Esophagus (tissue), 2 donors: ENCODE measurements around the gene NCBP3. TPM values are rescaled to one million over a fixed set of nuclear protein-coding genes. Genes with fewer than 3 reads are reported as not detected.

Source experiments
- H3K27ac ChIP-seq, 2 donors: one replicate each; pipeline ENCODE4 v1.5.1; 2013; ENCODE audit warnings: low read depth in 2 of 2, mild to moderate bottlenecking in 2 of 2, inconsistent platforms in 1 of 2, low read length in 1 of 2, moderate library complexity in 1 of 2
- H3K27me3 ChIP-seq, 2 donors: one replicate each; pipeline ENCODE4 v1.6.1; 2013; ENCODE audit warnings: low read length in 2 of 2, control low read depth in 1 of 2, mild to moderate bottlenecking in 1 of 2; ENCODE audit not compliant: insufficient read depth in 2 of 2, control insufficient read depth in 1 of 2
- H3K36me3 ChIP-seq, 2 donors: one replicate each; pipeline ENCODE4 v1.6.1; 2013; ENCODE audit warnings: low read length in 1 of 2; ENCODE audit not compliant: control insufficient read depth in 2 of 2, insufficient read depth in 2 of 2
- H3K4me1 ChIP-seq, 2 donors: one replicate each; pipeline ENCODE4 v1.6.1; 2013; ENCODE audit warnings: low read length in 1 of 2; ENCODE audit not compliant: control insufficient read depth in 2 of 2, insufficient read depth in 2 of 2
- H3K4me3 ChIP-seq, 2 donors: one replicate each; pipeline ENCODE4 v1.5.1; 2013; ENCODE audit warnings: low read length in 2 of 2, mild to moderate bottlenecking in 2 of 2, low read depth in 1 of 2, moderate library complexity in 1 of 2
- H3K9me3 ChIP-seq, 2 donors: one replicate each; pipeline ENCODE4 v1.6.1; 2013; ENCODE audit warnings: mild to moderate bottlenecking in 2 of 2, low read depth in 1 of 2, low read length in 1 of 2, moderate library complexity in 1 of 2; ENCODE audit not compliant: control insufficient read depth in 2 of 2, insufficient read depth in 1 of 2
- WGBS, 2 donors: extraction: QIAGEN DNeasy Blood & Tissue Kit; methylation state at CpG; one replicate each; pipeline ENCODE4 v1.1.7; 2013; 5-methylcytosine and 5-hydroxymethylcytosine counted together
- polyA plus RNA-seq, 2 donors: library from polyadenylated mRNA; stranded (reverse); fragments of 200-250 nt; gene quantifications; one replicate each; pipeline ENCODE4 v1.2.3, GENCODE V29; 2013
- donor health status: healthy with polysubstance abuse.
- donor health status: Bipolar disorder and iron deficiency.

NCBP3 gene
- polyA plus RNA-seq, 2 donors: 17.1 to 18.9 TPM

DNA sequence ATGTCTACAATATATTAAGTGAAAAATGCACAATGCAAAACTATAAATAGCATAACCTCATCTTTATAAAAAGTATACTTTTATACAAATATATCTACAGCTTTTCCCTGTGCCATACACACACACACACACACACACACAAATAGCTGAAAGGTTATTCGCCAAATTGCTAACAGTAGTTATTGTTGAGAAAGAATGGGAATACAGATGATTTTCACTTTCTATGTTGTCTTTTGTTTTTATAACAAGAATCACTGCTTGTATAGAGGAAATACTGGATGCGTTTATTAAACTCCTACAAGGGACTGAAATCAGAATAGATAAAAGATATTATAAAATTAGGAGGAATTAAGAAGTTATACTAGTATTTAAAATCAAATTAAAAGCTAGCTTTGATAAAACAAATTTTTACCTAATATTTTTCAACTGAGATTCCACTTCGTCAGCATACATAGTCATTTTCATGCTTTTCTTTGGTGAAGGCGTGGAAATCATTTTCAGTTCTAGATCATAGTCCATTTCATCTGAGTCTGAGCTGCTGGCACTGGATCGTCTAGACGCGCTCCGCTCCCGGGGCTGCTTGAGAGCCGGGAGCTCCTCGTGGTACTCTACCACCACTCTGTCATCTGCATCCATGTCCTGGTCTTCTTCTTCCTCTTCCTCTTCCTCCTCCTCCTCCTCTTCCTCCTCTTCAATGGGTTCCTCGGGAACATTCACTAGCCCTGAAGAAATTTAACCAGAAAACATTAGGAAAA lies 28.0 kb downstream of the NCBP3 start:
- Histone ChIP-seq H3K4me3 (no peak overlapping the region), H3K27me3 (no peaks in the 10 kb centered on the region), H3K27ac (no peak overlapping the region), H3K4me1 (no peaks in the 10 kb centered on the region), H3K36me3 (peaks cover 25 to 26% of the 10 kb centered on the region in 2 donors), H3K9me3 (no peaks in the 10 kb centered on the region)
- WGBS, 2 donors: 91 to 92% methylated on average over 12 of the region's 12 CpGs

DNA sequence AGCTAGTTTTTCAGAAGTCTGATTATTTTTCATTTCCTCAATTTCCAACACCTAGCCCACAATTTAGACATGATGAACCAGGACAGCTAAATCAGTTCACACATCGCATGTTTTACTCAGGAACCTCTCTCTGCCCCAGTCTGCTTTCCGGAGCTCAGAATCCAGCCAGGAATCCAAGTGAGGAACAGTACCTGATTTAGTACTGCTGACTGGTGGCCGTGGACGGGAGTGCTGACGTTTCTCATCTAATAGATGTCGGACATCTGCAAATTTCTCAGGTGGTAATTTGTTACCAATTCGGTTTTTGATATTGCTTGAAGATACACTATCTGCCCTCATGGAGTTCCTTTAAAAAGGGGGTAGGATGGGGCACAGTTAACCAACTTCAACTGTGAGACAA lies 30.1 kb downstream of the NCBP3 start:
- H3K4me3 ChIP-seq: no peak overlapping the region
- no peaks in the 10 kb centered on the region for H3K9me3 ChIP-seq
- WGBS, 2 donors: 88 to 90% methylated on average over 7 of the region's 7 CpGs
- no peak overlapping the region for H3K27ac ChIP-seq
- peaks cover 30 to 31% of the 10 kb centered on the region in 2 donors for H3K36me3 ChIP-seq
- H3K4me1 ChIP-seq: no peaks in the 10 kb centered on the region
- H3K27me3 ChIP-seq: no peaks in the 10 kb centered on the region

DNA sequence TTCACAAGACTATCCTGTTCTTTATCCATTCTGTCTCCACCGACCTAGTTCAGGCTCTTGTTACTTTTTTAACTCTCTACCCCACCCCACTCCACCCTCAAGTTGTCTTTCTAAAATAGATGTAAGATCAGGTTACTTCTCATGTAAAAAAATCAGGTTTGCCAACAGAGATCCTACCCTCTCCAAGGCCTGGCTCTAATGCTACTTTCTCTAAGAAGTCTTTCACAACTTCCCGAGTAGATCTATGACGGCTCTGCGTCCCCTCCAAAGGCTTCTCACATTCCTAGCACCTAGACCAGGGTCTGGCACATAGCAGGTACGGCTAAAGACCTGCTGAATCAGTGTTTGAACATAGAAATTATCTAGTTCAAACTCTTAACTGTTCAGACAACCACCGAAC lies 30.9 kb downstream of the NCBP3 start:
- no peak overlapping the region for H3K4me3 ChIP-seq
- WGBS, 2 donors: 90 to 92% methylated on average over 6 of the region's 6 CpGs
- H3K36me3 ChIP-seq: peaks cover 30 to 38% of the 10 kb centered on the region in 2 donors
- no peaks in the 10 kb centered on the region for H3K4me1 ChIP-seq
- no peak overlapping the region for H3K27ac ChIP-seq
- no peaks in the 10 kb centered on the region for H3K9me3 ChIP-seq
- H3K27me3 ChIP-seq: no peaks in the 10 kb centered on the region

DNA sequence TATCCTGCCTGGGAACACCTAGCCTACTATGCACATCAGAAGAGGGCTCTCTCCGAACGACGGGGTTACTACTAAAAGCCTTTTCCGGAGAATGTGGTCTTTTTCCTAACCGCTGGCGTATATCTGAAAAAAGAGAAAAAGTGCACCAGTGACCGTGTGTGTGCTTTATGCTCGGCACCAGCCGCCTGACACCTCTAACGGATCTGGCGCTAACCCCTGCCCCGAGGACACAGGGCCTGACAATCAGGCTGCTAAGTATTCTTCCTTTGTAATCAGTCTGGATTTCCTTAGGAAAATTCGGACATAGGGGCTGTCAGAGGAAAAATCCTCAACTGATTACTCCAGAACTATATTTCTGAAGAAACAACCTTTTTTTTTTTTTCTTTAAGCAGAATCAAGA lies 31.7 kb downstream of the NCBP3 start:
- 91 to 92% methylated on average over 13 of the region's 13 CpGs for WGBS, 2 donors
- Histone ChIP-seq H3K27me3 (no peaks in the 10 kb centered on the region), H3K9me3 (no peaks in the 10 kb centered on the region), H3K4me3 (no peak overlapping the region), H3K4me1 (no peaks in the 10 kb centered on the region), H3K27ac (no peak overlapping the region), H3K36me3 (peaks cover 30 to 38% of the 10 kb centered on the region in 2 donors)

DNA sequence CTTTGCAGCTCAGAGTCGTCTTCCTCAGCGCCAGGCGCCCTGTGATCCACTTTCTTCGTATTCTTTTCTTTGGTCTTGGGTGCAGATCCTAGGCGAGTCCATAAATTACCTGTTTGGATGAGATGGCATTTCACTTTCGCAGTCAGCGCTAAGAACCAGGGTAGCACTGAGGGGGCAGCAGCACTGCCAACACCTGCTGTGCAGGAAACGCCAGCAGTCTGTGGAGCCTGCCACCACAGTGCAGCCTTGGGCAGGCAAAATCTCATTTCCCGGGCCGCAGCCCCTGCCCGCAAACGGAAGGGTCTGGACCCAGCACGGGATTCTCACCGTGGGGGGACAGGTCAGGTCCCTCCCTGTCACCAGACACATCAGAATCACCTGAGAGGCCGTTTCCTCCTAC lies 32.9 kb downstream of the NCBP3 start:
- Histone ChIP-seq H3K4me1 (no peaks in the 10 kb centered on the region), H3K27me3 (no peaks in the 10 kb centered on the region), H3K27ac (peak overlapping the region in 1 of 2 donors; percentile 36), H3K36me3 (peaks cover 30 to 34% of the 10 kb centered on the region in 2 donors), H3K9me3 (no peaks in the 10 kb centered on the region), H3K4me3 (no peak overlapping the region)
- 88 to 93% methylated on average over 15 of the region's 15 CpGs for WGBS, 2 donors

DNA sequence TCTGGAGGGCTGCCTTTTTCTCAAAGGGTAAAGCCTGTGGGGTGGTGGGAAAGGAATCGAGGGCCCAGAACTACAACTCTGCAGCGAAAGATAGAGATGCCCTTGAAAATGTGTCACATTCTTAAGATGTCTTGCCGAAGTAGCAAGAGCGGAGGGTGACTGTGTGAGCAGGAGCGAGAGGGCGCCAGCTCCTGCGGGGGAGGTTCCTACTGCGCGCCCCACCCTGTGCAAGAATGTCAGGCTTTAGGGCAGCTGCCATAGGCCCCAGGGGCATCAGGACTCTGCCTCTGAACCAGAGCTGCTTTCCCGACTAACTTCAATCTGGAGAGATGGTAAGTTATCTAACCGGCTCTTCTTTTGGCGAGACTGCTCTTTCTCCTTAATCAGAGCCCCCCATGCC lies 33.3 kb downstream of the NCBP3 start:
- Histone ChIP-seq H3K27me3 (no peaks in the 10 kb centered on the region), H3K4me3 (no peak overlapping the region), H3K36me3 (peaks cover 30 to 34% of the 10 kb centered on the region in 2 donors), H3K4me1 (no peaks in the 10 kb centered on the region), H3K9me3 (no peaks in the 10 kb centered on the region), H3K27ac (peak overlapping the region in 1 of 2 donors; percentile 36)
- WGBS, 2 donors: 81 to 84% methylated on average over 12 of the region's 12 CpGs

DNA sequence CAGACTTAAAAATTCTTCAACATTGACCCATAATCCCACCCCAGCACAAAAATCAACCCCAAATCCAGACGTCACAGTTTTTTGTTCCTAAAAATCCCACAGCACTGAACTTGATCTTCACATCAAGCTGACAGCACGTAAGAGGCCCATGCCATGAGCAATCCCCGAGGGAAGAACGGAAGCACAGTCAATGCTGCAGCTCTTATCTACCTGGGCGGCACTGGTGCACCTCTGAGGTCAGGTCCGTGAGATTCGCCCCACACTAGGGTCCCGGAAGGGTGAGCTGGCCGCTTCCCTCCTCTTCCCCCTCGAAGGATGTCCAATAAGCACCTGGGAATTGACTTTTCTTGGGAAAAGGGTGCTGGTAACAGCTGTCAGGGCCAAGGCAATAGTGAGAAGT lies 33.8 kb downstream of the NCBP3 start:
- Histone ChIP-seq H3K4me3 (no peak overlapping the region), H3K36me3 (peaks cover 30 to 34% of the 10 kb centered on the region in 2 donors), H3K27ac (no peak overlapping the region), H3K9me3 (no peaks in the 10 kb centered on the region), H3K27me3 (no peaks in the 10 kb centered on the region), H3K4me1 (no peaks in the 10 kb centered on the region)
- WGBS, 2 donors: 89 to 90% methylated on average over 10 of the region's 10 CpGs

DNA sequence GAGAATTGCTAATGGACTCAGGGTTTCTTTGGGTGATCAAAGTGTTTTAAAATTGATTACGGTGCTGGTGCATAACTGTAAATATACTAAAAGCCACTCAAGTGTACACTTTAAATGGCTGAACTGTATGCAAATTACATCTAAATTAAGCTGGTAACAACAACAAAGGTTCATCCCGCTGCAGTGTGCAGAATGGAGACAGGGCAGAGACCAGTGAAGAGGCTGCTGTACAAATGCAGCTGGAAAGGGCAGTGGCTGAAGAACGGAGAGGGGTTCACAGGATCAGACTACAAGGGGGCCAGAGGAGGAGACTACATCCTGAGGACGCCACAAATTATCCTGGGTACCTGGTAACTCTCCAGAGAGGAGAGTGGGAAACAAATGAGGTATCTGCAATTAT lies 36.0 kb downstream of the NCBP3 start:
- H3K4me3 ChIP-seq: no peak overlapping the region
- H3K36me3 ChIP-seq: peaks cover 17 to 23% of the 10 kb centered on the region in 2 donors
- no peak overlapping the region for H3K27ac ChIP-seq
- no peaks in the 10 kb centered on the region for H3K9me3 ChIP-seq
- H3K27me3 ChIP-seq: no peaks in the 10 kb centered on the region
- no peaks in the 10 kb centered on the region for H3K4me1 ChIP-seq
- WGBS, 2 donors: 88 to 95% methylated on average over 4 of the region's 4 CpGs

DNA sequence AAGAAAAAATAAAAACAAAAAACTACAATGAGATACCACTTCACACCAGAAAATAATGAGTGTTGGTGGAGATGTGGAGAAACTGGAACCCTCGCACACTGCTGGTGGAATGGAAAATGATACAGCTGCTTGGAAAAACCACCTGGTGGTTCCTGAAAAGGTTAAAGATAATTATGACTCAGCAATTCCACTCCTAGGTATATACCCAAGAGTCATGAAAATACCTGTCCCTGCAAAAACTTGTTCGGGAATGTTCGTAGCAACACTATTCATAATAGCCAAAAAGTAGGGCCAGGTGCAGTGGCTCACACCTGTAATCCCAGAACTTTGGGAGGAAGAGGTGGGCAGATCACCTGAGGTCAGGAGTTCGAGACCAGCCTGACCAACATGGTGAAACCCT lies 36.9 kb downstream of the NCBP3 start:
- Histone ChIP-seq H3K4me3 (no peak overlapping the region), H3K4me1 (no peaks in the 10 kb centered on the region), H3K27ac (peak overlapping the region in 1 of 2 donors; percentile 18), H3K36me3 (peaks cover 13 to 20% of the 10 kb centered on the region in 2 donors), H3K9me3 (no peaks in the 10 kb centered on the region), H3K27me3 (no peaks in the 10 kb centered on the region)
- WGBS, 2 donors: 66 to 75% methylated on average over 4 of the region's 4 CpGs

DNA sequence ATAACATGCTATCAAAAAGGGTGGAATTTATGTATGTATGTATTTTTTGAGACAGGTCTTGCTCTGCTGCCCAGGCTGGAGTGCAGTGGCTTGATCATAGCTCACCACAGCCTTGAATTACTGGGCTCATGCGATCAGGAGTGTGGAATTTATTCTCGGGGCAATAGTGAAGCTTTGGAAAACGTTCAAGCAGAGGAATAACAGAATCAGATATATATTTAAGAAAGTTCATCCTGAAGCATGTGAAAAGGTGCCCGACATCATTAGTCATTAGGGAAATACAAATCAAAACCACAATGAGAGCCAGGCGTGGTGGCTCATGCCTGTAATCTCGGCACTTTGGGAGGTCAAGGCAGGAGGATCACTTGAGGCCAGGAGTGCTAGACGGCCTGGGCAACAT lies 37.3 kb downstream of the NCBP3 start:
- WGBS, 2 donors: 64 to 77% methylated on average over 7 of the region's 7 CpGs
- peaks cover 12 to 20% of the 10 kb centered on the region in 2 donors for H3K36me3 ChIP-seq

More for the DNA sequence above, 37.3 kb downstream of the NCBP3 start:
- H3K27ac ChIP-seq: no peak overlapping the region
- no peak overlapping the region for H3K4me3 ChIP-seq
- no peaks in the 10 kb centered on the region for H3K9me3 ChIP-seq
- H3K27me3 ChIP-seq: no peaks in the 10 kb centered on the region
- no peaks in the 10 kb centered on the region for H3K4me1 ChIP-seq
